ENCODE measurements around the gene COL21A1. TPM values are rescaled to one million over a fixed set of nuclear protein-coding genes. Genes with fewer than 3 reads are reported as not detected.

COL21A1 gene
- total RNA-seq, 1 donor, result under 0.01 TPM

- DNase-seq (ENCODE audit: low read depth), result no peak
- no peak overlapping the region for H3K4me3 ChIP-seq (ENCODE audit: low read depth, low read length)
- TF ChIP-seq CTCF (IDR thresholded peaks at IDR 0.05; ENCODE audit: insufficient read depth, low read depth, low read length), result no peak
These were observed 204.3 kb downstream of the COL21A1 start for GRCh38 chr6:56043076-56043475.

GRCh38 chr6:56041591-56041990 lies 205.8 kb downstream of the COL21A1 start:
- TF ChIP-seq CTCF (IDR thresholded peaks at IDR 0.05; ENCODE audit: insufficient read depth, low read depth, low read length), result no peak
- no peak for DNase-seq (ENCODE audit: low read depth)
- H3K4me3 ChIP-seq (ENCODE audit: low read depth, low read length), result no peak overlapping the region

GRCh38 chr6:56040889-56041301 lies 206.5 kb downstream of the COL21A1 start:
- H3K4me3 ChIP-seq (ENCODE audit: low read depth, low read length), result no peak overlapping the region
- TF ChIP-seq CTCF (IDR thresholded peaks at IDR 0.05; ENCODE audit: insufficient read depth, low read depth, low read length), result no peak
- DNase-seq (ENCODE audit: low read depth), result no peak

- TF ChIP-seq CTCF (IDR thresholded peaks at IDR 0.05; ENCODE audit: insufficient read depth, low read depth, low read length), result no peak
- H3K4me3 ChIP-seq (ENCODE audit: low read depth, low read length), result no peak overlapping the region
- peak; percentile 67 for DNase-seq (ENCODE audit: low read depth)
These were observed 207.2 kb downstream of the COL21A1 start for GRCh38 chr6:56040223-56040622.

- no peak for TF ChIP-seq CTCF (IDR thresholded peaks at IDR 0.05; ENCODE audit: insufficient read depth, low read depth, low read length)
- no peak for DNase-seq (ENCODE audit: low read depth)
These were observed 208.6 kb downstream of the COL21A1 start for GRCh38 chr6:56038764-56039163.

GRCh38 chr6:56037601-56038000 lies 209.8 kb downstream of the COL21A1 start:
- no peak for DNase-seq (ENCODE audit: low read depth)

More at GRCh38 chr6:56038764-56039163, 208.6 kb downstream of the COL21A1 start:
- H3K4me3 ChIP-seq (ENCODE audit: low read depth, low read length), result no peak overlapping the region

More at GRCh38 chr6:56037601-56038000, 209.8 kb downstream of the COL21A1 start:
- no peak overlapping the region for H3K4me3 ChIP-seq (ENCODE audit: low read depth, low read length)
- TF ChIP-seq CTCF (IDR thresholded peaks at IDR 0.05; ENCODE audit: insufficient read depth, low read depth, low read length), result no peak
